Measurements from ENCODE around the gene MRFAP1L1. TPM values are rescaled to one million over a fixed set of nuclear protein-coding genes. Genes with fewer than 3 reads are reported as not detected.

MRFAP1L1 gene
- total and polyA plus RNA-seq, 7 experiments from 2014 or later, result 24.8 to 160 (median 116) TPM

DNA sequence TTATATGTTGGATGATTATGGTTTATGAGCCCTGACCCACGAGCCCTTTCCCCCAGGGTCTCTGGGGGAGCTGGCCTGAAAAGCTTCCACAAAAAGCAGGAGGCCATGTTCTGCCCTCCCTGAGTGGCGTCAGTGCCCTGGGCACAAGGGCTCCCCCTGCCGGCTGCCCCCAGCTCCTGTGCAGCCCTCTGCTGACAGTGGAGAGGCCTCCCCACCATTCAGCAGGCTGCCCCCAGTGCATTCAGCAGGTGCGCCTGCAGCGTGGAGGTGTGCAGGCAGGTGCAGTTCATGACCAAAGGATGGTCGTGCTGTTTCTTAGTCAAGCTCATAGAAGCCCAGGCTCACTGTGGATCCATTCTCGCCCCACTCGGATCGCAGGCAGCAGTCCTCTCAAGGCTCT, 28.5 kb downstream of the MRFAP1L1 start:
- peaks cover 6 to 52% (median 41%) of the 10 kb centered on the region in 5 donors for H3K36me3 Mint-ChIP-seq
- Histone ChIP-seq H3K27me3 (ENCODE audit: control insufficient read depth in 2 of 2, insufficient read depth in 2 of 2, low read length in 2 of 2) (no peaks in the 10 kb centered on the region), H3K36me3 (ENCODE audit: control insufficient read depth in 2 of 3, insufficient read depth in 3 of 3, low read length in 3 of 3) (peaks cover 0 to 21% (median 0%) of the 10 kb centered on the region in 3 experiments), H3K4me1 (ENCODE audit: control insufficient read depth in 2 of 2, insufficient read depth in 2 of 2, low read length in 2 of 2) (peaks cover 16 to 24% of the 10 kb centered on the region in 2 donors), H3K9me3 (ENCODE audit: control insufficient read depth in 2 of 3, low read length in 3 of 3) (peaks cover 0 to 6% (median 0%) of the 10 kb centered on the region in 3 experiments), H3K27ac (ENCODE audit: low read depth, low read length) (no peak overlapping the region), H3K4me3 (ENCODE audit: low read length) (no peak overlapping the region)
- no peaks in the 10 kb centered on the region for H3K27me3 Mint-ChIP-seq
- ChIA-PET CTCF (no interaction called here), POLR2A (interaction anchor here (0.7 to 12.6 kb wide), 4 partner anchors 9 to 28 kb away, joined by 3 to 696 read pairs (median 9); partner anchors contain the start of genes BLOC1S4, MRFAP1L1 and S100P)
- H3K27ac Mint-ChIP-seq, result peak overlapping the region in 5 of 9 donors; percentile 28 to 70 (median 51)
- intact Hi-C loops (cut with micrococcal nuclease), result no loop called here
- ATAC-seq (no peak), DNase-seq (no peak)
- peaks cover 0 to 16% (median 4%) of the 10 kb centered on the region in 11 donors for H3K9me3 Mint-ChIP-seq
- peaks cover 19 to 50% (median 38%) of the 10 kb centered on the region in 7 donors for H3K4me1 Mint-ChIP-seq
- H3K4me3 Mint-ChIP-seq, result no peak overlapping the region

DNA sequence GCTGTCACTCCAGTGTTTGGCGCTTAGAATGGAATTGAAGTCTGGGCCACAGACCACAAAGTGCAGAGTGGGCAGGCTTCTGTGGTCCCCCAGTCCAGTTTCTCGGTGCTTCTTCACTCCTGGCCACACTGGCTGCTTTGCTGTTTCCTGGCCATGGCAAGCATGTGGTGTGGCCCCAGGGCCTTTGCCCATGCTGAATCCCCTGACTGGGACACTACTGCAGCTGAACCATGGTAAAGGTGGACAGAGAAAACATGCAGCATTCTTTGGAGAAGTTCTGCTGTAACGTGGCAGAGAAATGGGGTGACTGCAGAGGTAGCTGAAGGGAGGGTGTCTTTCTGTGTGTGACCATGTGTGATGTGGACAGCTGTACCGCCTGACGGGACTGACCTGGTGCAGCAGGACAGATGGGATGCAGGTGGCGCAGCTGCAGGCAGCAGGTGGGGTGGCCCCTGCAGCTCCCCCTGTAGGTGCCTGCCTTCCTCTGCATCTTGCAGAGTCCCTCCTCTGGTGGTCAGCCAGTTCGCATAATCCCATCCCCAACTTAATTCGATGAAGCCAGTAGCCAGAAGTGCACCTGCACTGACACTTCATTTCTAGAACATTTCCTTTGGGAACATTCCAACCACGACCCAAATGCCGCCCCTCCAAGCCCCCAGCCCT, 29.2 kb downstream of the MRFAP1L1 start:
- Mint-ChIP-seq H3K27ac (peak overlapping the region in 4 of 9 donors; percentile 28 to 48 (median 32)), H3K9me3 (peaks cover 0 to 16% (median 4%) of the 10 kb centered on the region in 11 donors), H3K4me3 (no peak overlapping the region), H3K27me3 (no peaks in the 10 kb centered on the region), H3K4me1 (peaks cover 25 to 52% (median 40%) of the 10 kb centered on the region in 7 donors), H3K36me3 (peaks cover 10 to 57% (median 46%) of the 10 kb centered on the region in 5 donors)
- peaks cover 0 to 6% (median 0%) of the 10 kb centered on the region in 3 experiments for H3K9me3 ChIP-seq (ENCODE audit: control insufficient read depth in 2 of 3, low read length in 3 of 3)
- POLR2A ChIA-PET, result interaction anchor here (0.7 to 12.6 kb wide), 5 partner anchors 10 to 29 kb away, joined by 3 to 696 read pairs (median 5); partner anchors contain the start of genes BLOC1S4, MRFAP1L1 and S100P
- no peak for ATAC-seq
- H3K36me3 ChIP-seq (ENCODE audit: control insufficient read depth in 2 of 3, insufficient read depth in 3 of 3, low read length in 3 of 3), result peaks cover 0 to 28% (median 6%) of the 10 kb centered on the region in 3 experiments
- H3K27me3 ChIP-seq (ENCODE audit: control insufficient read depth in 2 of 2, insufficient read depth in 2 of 2, low read length in 2 of 2), result no peaks in the 10 kb centered on the region
- no peak overlapping the region for H3K4me3 ChIP-seq (ENCODE audit: low read length)
- H3K4me1 ChIP-seq (ENCODE audit: control insufficient read depth in 2 of 2, insufficient read depth in 2 of 2, low read length in 2 of 2), result peaks cover 23 to 26% of the 10 kb centered on the region in 2 donors
- H3K27ac ChIP-seq (ENCODE audit: low read depth, low read length), result no peak overlapping the region
- CTCF ChIA-PET, result no interaction called here
- intact Hi-C loops (cut with micrococcal nuclease), result no loop called here
- no peak for DNase-seq

DNA sequence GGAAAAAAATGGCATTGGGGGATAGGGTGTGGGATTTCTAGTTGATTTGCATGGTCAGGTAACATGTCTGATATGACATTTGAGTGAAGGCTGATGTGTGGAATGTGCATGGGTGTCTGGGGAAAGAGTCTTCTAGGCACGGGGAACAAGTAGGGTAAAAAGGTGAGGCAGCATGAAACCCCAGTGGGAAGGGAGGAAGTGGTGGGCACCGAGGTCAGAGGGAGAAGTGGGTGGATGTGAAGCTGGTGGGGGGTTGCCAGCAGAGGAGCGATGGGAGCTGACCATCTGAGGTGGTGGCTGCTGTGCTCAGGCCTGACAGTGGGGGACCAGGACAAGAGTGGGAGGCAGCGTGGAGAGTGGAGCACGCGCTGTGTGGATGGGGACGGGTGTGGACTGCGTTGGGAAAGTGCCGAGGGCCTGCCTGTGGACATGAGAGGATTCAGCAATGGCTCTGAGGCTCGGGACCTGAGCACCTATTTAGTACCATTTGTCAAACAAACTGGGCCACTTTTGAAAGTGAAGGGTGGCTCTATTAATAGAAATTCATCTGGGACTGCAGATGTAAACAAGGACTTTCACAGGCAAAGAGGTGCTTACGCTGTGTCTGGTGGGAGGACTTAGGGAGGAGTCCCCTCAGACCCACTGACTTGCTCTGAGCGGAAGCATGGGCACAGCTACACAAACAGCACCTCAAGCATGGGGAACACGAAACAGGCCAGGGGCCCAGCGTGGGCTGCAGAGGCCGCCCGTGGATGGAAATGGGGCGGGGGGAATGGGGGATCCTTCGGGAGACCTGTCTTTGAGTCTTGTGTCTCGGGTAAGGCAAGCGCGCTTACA, 32.7 kb downstream of the MRFAP1L1 start:
- ATAC-seq (no peak), DNase-seq (no peak)
- Mint-ChIP-seq H3K9me3 (peaks cover 0 to 25% (median 4%) of the 10 kb centered on the region in 11 donors), H3K4me3 (peak overlapping the region; percentile 90 to 100 (median 98)), H3K27ac (peak overlapping the region; percentile 15 to 99 (median 95)), H3K36me3 (peaks cover 10 to 63% (median 61%) of the 10 kb centered on the region in 5 donors), H3K4me1 (peaks cover 40 to 70% (median 60%) of the 10 kb centered on the region in 7 donors), H3K27me3 (peaks cover 0 to 3% (median 0%) of the 10 kb centered on the region in 5 donors)
- H3K4me3 ChIP-seq (ENCODE audit: low read length), result peak overlapping the region; percentile 48
- H3K4me1 ChIP-seq (ENCODE audit: control insufficient read depth in 2 of 2, insufficient read depth in 2 of 2, low read length in 2 of 2), result peaks cover 30 to 34% of the 10 kb centered on the region in 2 donors
- H3K9me3 ChIP-seq (ENCODE audit: control insufficient read depth in 2 of 3, low read length in 3 of 3), result peaks cover 0 to 6% (median 0%) of the 10 kb centered on the region in 3 experiments
- ChIA-PET CTCF (interaction anchor here (0.6 to 5.5 kb wide), 6 partner anchors 12 to 41 kb away, joined by 3 to 61 read pairs (median 48); partner anchors contain the start of genes BLOC1S4 and MRFAP1L1), POLR2A (interaction anchor here (3.0 to 12.6 kb wide), 6 partner anchors 8 to 197 kb away, joined by 20 to 696 read pairs (median 96); partner anchors contain the start of genes BLOC1S4, KIAA0232, MRFAP1 and MRFAP1L1)
- peak overlapping the region; percentile 38 for H3K27ac ChIP-seq (ENCODE audit: low read depth, low read length)
- intact Hi-C loops (cut with micrococcal nuclease), result no loop called here
- H3K36me3 ChIP-seq (ENCODE audit: control insufficient read depth in 2 of 3, insufficient read depth in 3 of 3, low read length in 3 of 3), result peaks cover 0 to 32% (median 11%) of the 10 kb centered on the region in 3 experiments
- no peaks in the 10 kb centered on the region for H3K27me3 ChIP-seq (ENCODE audit: control insufficient read depth in 2 of 2, insufficient read depth in 2 of 2, low read length in 2 of 2)

DNA sequence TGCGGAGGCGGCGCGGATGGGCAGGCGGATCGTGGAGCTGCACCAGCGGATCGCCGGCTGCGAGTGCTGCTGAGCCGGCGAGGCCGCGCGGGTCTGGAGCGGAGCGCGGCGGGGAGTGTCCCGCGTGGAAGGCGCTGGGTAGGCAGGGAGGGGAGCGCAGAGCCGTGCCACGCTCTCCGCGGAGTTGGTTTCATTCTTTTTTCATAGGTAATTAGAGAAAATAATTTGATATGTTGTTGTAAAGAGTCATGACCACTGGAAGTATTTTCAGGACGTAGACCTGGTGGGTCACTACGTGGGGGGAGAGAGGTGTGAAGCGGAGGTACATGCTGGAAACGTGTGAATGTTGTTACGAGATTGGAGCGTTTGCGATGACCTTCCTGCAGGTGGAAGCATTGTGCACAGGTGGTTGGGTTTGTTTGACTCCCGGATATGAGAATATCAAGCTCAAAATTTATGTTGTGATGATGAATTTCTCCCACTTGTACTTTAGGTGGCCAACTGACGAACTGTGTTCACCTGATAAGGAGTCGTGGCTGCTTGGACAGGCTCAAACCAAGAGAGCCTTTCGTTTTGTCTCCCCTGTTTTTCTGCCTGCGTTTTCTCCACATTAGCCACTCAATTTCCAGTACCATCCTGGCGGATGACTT, 35.0 kb downstream of the MRFAP1L1 start:
- Mint-ChIP-seq H3K9me3 (peaks cover 0 to 13% (median 0%) of the 10 kb centered on the region in 11 donors), H3K27me3 (peaks cover 0 to 3% (median 0%) of the 10 kb centered on the region in 5 donors), H3K4me3 (peak overlapping the region; percentile 90 to 100 (median 98)), H3K27ac (peak overlapping the region; percentile 88 to 99 (median 98)), H3K4me1 (peaks cover 36 to 58% (median 51%) of the 10 kb centered on the region in 7 donors), H3K36me3 (peaks cover 4 to 50% (median 42%) of the 10 kb centered on the region in 5 donors)
- CTCF ChIA-PET, result interaction anchor here (0.7 to 5.5 kb wide), 16 partner anchors 10 to 396 kb away, joined by 3 to 61 read pairs (median 12); partner anchors contain the start of genes BLOC1S4 and MRFAP1L1
- H3K27ac ChIP-seq (ENCODE audit: low read depth, low read length), result peak overlapping the region; percentile 74
- peaks cover 0 to 32% (median 11%) of the 10 kb centered on the region in 3 experiments for H3K36me3 ChIP-seq (ENCODE audit: control insufficient read depth in 2 of 3, insufficient read depth in 3 of 3, low read length in 3 of 3)
- DNase-seq (peak in 8 of 9 donors; percentile 37 to 81 (median 76)), ATAC-seq (peak; percentile 60)
- POLR2A ChIA-PET, result interaction anchor here (0.9 to 12.6 kb wide), 18 partner anchors 8 to 394 kb away, joined by 3 to 696 read pairs (median 13); partner anchors contain the start of genes BLOC1S4, GRPEL1, KIAA0232 and MAN2B2
- intact Hi-C loops (cut with micrococcal nuclease), result loop anchor here (1.0 to 5.0 kb wide), 14 partner anchors 15 to 394 kb away; partner anchors contain the start of genes BLOC1S4 (in 2 of the 2), MRFAP1 (in 2 of the 2), MRFAP1L1 (in 2 of the 2) and GRPEL1 (in 1 of the 2)
- no peaks in the 10 kb centered on the region for H3K9me3 ChIP-seq (ENCODE audit: control insufficient read depth in 2 of 3, low read length in 3 of 3)
- H3K4me3 ChIP-seq (ENCODE audit: low read length), result peak overlapping the region; percentile 74
- H3K4me1 ChIP-seq (ENCODE audit: control insufficient read depth in 2 of 2, insufficient read depth in 2 of 2, low read length in 2 of 2), result peaks cover 30 to 34% of the 10 kb centered on the region in 2 donors
- no peaks in the 10 kb centered on the region for H3K27me3 ChIP-seq (ENCODE audit: control insufficient read depth in 2 of 2, insufficient read depth in 2 of 2, low read length in 2 of 2)

DNA sequence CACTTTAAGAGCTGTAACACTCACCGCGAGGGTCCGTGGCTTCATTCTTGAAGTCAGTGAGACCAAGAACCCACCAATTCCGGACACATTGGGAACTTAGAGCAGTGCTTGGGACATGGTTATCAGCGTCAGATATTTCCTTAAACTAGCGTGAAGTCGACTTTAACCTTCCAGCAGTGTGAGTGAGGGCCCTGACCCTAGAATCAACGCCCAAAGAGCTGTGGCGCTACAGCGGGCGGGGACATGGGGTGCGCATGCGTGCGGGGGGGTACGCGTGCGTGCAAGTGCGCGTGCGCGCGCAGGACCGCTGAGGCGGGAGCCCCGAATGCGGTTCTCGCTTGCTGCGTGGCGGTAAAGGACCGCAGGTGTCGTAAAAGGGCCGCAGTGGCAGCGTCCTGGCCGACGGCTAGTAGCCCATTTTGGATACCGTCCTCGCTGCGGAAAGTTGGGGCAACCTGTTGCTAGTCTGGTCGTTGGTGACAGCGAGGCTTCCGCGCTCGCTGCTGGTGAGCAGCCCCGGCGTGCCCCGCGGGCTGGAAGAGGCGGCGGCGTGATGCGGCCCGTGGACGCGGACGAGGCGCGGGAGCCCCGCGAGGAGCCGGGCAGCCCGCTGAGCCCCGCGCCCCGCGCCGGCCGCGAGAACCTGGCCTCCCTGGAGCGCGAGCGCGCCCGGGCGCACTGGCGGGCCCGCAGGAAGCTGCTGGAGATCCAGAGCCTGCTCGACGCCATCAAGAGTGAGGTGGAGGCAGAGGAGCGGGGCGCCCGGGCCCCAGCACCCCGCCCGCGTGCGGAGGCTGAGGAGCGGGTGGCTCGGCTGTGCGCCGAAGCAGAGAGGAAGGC, 35.8 kb downstream of the MRFAP1L1 start:
- Histone ChIP-seq H3K36me3 (ENCODE audit: control insufficient read depth in 2 of 3, insufficient read depth in 3 of 3, low read length in 3 of 3) (peaks cover 0 to 32% (median 11%) of the 10 kb centered on the region in 3 experiments), H3K4me1 (ENCODE audit: control insufficient read depth in 2 of 2, insufficient read depth in 2 of 2, low read length in 2 of 2) (peaks cover 30 to 34% of the 10 kb centered on the region in 2 donors), H3K27ac (ENCODE audit: low read depth, low read length) (peak overlapping the region; percentile 83), H3K9me3 (ENCODE audit: control insufficient read depth in 2 of 3, low read length in 3 of 3) (no peaks in the 10 kb centered on the region), H3K4me3 (ENCODE audit: low read length) (peak overlapping the region; percentile 74), H3K27me3 (ENCODE audit: control insufficient read depth in 2 of 2, insufficient read depth in 2 of 2, low read length in 2 of 2) (no peaks in the 10 kb centered on the region)
- H3K36me3 Mint-ChIP-seq, result peaks cover 4 to 50% (median 39%) of the 10 kb centered on the region in 5 donors
- DNase-seq (peak; percentile 89 to 97 (median 95)), ATAC-seq (peak; percentile 93)
- CTCF ChIA-PET, result interaction anchor here (0.6 to 5.5 kb wide), 14 partner anchors 10 to 313 kb away, joined by 3 to 61 read pairs (median 18); partner anchors contain the start of genes BLOC1S4 and MRFAP1L1
- peak overlapping the region; percentile 90 to 100 (median 98) for H3K4me3 Mint-ChIP-seq
- H3K4me1 Mint-ChIP-seq, result peaks cover 33 to 53% (median 50%) of the 10 kb centered on the region in 7 donors
- peaks cover 0 to 12% (median 0%) of the 10 kb centered on the region in 11 donors for H3K9me3 Mint-ChIP-seq
- H3K27me3 Mint-ChIP-seq, result peaks cover 0 to 3% (median 0%) of the 10 kb centered on the region in 5 donors
- intact Hi-C loops (cut with micrococcal nuclease), result loop anchor here (1.0 to 5.0 kb wide), 16 partner anchors 10 to 394 kb away; partner anchors contain the start of genes BLOC1S4 (in 2 of the 2), GRPEL1 (in 2 of the 2), MRFAP1 (in 2 of the 2) and MRFAP1L1 (in 2 of the 2)
- peak overlapping the region; percentile 88 to 100 (median 98) for H3K27ac Mint-ChIP-seq
- POLR2A ChIA-PET, result interaction anchor here (0.5 to 12.6 kb wide), 24 partner anchors 11 to 409 kb away, joined by 3 to 696 read pairs (median 6); partner anchors contain the start of genes BLOC1S4, GRPEL1, KIAA0232 and MAN2B2
